ENCODE results near the gene MAD1L1.

Gene MAD1L1

DNA sequence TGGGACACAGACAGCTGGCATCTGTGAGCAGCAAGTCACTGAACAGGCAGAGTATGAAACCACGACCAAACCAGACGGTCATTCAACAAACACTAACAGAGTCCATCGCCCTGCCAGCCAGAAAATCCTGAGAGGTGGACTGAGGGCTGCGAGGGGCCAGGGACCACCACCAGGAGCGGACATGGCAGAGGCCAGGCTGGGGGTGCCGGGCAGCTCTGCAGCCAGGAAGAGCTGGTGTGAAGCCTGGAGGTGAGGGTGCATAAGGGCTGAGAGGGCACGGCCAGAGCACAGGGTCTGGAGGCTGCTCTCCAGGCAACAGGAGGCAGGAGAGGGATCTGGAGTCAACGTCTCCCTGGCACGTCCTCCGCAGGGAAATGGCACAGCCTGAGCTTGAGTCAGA lies 15.5 kb downstream of the MAD1L1 start:
- DNase-seq = no peak

DNA sequence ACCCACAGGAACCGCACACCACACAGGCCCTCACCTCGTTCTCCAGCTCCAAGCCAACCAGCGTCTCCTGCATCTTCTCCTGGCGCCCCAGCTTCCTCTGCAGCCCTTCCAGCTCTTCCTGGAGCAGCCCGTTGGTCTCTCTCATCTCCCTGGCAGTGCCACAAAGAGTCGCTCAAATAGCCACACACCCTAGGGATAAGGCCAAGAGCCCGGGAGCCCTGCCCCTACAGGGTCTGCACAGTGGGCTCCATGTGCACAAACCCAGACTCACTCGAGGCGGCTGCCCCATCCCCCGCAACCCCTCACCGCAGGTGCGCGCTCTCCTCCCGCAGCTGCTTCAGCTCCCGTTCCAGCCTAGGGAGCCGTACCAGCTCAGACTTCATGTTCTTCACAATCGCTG lies 16.9 kb downstream of the MAD1L1 start:
- no peak for DNase-seq

DNA sequence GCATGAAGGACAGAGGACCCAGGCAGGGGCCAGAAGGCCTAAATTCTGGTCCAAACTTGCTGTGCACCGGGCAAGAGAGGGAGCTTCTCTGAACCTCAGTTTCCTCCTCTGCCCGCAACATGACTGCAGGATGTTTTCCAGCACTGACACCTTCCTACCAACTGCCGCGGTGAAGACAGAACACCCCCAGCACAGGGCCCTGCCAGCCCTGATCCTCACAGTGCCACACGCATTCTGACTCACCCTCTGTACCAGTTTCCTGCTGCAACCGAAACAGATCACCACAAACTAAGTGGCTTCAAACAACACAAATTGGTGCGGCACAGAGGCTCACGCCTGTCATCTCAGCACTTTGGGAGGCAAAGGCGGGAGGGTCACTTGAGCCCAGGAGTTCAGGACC lies 18.1 kb downstream of the MAD1L1 start:
- peak in 1 of 2 experiments; percentile 30 for DNase-seq

DNA sequence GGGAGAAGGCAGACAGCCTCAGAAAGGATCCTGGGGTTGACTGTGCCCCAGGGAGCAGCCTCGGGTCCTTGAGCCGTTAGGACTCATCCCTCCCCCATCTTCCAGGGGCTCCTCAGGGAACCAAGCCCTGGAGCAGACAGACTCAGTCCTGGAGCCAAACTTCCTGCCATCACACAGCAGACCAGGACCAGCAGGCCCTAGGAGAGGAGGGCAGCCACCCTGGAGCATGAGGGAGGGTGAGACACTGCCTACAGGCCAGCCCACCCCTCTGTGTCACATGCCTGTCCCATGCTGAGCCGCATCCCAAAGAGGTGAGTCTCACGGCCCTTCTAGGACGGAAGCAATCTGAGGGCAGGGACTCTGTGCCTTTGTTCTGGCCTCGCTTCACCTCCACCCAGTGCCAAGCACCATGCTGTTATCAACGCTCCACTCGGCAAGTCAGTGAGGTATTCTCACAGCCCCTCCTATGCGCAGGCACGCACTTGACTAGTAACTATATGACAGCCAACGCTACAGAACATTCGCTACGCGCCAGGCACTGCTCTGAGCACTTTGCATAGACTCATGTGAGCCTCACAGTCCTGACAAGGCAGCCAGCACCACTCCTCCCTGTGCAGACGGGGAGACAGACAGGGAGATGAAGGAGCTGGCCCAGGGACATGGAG lies 19.1 kb downstream of the MAD1L1 start:
- no peak for DNase-seq

DNA sequence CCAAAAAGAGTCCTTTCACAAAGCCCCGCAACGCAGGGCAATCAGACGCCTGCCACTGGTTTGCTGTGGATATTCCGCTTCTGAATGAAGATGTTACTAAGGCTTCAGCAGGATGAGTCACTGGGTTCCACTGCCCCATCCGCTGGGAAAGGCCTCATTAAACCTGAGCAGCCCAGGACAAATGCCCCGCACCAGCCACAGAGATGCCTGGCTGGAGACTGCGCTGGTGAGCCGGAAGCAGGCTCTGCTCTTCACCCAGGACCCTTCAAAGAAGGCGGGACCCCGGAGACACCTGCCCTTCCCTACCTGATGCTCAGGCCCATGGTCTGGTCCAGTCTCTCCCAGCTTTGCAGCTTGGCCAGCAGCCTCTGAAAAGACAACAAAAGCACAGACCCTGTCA lies 19.8 kb downstream of the MAD1L1 start:
- no peak for DNase-seq

DNA sequence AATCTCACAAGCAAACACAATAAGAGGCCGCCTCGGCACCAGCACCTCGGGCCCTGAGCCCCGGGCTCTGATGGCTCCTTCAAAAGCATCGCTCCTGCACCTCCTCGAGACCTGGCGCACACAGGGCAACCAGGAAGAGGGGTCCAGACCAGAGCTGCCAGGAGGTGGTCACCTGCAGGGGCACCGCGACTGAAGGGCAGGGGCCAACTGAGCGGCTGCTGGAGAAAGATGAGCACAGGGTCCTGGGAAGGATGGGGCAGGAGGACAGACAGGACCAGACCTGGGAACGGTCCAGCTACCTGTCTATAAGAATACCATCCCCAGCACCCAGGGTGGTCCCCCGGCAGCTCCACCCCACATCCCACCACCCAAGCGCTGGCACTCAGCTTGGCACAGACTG lies 20.8 kb downstream of the MAD1L1 start:
- DNase-seq = no peak

DNA sequence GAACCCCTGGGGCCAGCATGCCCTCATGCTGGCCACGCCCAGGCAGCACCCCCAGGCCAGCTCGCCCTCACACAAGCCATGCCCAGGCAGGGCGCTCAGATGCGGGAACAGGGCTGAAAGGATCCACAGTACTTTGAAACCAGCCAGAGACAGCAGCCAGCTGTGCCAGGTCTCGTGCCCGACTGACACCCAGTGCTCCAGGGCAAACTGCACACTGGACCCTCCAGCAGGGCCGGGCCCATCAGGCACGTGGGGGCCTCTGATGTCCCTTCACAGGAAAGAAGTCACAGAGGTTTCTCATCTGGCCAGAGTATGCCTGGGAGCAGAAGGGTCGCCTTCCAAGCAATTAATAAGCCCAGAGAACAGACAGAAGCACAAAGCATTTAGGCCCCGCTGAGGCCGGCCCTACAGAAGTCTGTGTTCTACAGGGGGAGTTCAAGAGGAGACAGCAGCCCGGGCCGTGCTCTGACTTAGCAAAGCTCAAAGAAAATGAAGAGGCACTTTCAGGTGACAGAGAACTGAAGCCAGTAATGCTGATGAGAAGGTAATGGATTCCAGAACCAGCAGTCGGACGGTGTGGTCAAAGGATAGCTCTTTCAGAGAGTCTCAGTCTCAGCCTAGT lies 21.4 kb downstream of the MAD1L1 start:
- DNase-seq = no peak

DNA sequence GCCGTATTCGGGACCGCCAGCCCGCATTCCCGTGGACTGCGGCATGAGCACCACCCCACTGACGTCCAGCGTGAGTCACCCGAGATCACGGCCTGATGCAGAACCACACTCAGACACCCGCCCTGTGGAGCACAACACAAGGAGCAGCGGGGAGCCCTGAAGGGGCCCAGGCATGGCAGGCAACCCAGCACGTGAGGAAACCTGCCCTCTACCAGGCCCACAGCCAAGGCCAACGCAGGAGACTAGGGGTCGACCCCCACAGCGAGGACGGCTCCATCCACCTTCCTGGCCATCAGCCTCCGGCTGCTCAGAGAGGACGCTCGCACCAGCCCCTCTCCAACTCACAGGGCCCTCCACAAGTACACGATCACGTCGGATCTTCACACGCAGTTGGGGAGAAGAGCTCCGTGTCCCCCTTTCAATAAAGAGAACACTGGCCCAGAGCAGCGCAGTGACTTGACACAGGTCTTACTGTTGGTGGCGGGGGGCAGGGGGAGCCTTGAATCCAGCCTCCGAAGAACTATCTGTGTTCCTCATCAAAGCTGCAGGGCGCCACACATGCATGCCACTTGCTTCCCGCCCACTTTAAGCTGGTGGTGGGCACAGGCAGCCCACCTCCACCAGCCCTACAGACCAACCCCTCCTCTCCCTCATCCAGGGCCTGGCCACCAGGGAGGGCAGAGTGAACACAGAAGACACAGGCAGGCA lies 22.0 kb downstream of the MAD1L1 start:
- DNase-seq = no peak

DNA sequence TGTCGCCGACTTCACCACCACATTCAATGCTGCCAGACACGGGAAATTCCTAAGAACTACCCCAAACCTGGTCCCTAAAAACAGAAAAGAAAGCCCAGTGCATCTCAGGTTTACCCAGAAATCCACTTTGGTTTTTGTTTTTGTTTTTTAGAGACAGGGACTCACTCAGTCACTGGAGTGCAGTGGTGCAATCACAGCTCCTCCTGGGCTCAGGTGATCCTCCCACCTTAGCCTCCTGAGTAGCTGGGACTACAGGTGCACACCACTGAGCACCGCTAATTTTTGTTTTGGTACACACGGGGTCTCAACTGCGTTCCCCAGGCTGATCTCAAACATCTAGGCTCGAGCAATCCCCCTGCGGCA lies 22.8 kb downstream of the MAD1L1 start:
- DNase-seq = no peak

DNA sequence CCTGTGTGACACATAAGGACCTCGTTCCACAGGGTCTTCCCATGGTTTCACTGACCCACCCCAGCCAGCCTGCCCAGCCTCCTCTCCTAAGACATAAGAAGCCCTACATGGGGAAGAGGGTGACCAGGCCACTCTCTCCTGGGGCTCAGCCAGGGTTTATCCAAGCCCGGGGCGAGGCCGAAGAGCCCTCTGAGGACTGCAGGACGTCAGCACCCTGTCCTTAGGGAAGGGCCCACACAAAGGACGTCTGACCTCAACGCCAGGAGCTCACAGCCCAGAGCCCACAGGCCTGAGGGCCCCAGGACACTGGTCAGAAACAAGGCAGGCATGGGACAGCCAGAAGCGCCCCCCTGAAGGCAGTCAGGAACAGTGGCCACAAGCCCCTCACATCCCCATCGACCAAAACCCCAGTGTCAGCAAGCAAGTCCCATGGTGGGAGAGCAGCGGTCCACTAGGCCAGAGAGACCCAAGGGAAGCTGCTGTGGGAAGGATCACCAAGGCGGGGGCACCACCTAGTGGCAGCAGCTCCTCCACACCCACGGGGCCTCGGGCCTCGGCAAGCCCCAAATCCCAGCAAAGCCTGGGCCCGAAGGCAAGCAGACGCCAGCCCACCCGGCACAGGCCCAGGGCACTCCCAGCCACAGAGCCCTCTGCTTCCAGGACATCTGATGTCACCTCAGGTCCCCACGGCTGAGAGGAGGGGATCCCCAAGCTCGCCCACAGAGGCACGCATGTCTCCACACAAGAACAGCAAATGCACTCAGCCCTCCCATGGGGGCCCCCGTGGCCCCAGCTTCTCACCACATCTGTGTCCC lies 23.4 kb downstream of the MAD1L1 start:
- DNase-seq = peak; percentile 54 to 61

DNA sequence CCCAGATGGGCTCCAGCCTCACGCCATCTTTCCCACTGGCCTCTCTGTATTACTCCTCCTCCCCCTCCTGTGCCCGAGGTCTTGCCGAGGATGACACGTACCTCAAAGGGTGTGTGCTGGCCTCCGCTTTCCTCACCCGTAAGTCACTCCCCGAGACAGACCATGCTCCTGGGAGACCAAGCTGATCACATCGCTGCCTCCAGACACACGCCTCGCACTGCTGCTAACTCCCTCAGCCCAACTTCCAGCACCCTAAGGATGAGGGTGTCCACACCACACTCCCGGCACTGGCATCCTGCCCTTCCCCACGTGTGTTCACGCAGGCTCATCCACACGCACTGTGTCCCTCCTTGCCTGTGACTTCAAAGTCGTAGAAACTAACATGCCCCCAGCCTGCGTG lies 24.0 kb downstream of the MAD1L1 start:
- DNase-seq = no peak

DNA sequence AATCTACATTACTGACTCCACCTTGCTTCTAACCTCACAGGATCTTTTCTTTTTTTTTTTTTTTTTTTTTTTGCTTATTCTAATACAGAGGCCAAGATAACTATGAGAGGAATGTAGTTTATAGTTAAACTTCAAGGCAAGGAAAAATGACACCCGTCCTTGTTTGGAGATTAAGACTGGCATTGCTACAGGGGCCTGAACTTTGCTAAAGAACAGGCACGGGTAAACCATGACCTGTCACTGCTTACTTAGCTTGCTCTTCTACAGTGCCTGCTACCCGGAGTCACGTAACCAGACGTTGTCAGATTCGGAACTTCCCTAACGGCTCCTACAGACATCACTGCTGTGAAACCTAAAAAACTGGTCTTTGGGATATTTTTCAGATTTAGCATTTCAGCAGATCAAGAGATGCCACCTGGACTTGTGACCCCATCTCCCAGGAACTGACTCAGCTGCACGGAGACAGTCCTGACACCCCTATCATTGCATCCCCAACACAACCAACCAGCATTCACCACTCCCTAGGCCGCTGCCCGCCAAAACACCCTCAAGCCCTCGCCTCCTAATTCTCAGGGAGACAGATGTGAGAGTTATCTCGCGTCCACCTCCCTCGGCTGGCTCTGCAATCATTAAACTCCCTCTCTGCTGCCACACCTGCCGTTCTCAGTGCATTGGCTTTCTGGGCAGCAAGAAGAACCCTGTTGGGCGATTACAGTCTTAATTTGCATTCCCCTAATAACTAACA lies 27.5 kb downstream of the MAD1L1 start:
- no peak for DNase-seq

DNA sequence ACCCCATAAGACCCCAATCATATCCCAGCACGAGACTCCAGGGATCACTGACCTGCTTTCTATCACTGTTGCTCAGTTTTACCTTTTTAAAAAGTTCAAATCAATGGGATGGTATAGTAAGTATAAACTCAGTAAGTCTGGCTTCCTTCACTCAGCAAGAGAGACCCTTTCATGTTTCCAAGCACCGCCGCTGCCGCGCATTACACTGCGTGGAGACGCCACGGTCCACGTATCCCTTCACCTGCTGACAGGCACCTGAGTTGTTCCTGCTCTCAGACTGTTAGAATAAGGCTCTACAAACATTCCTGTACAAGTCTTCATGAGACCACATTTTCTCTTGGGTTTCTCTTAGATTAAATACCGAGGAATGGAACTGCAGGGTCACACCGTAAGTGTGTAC lies 28.3 kb downstream of the MAD1L1 start:
- DNase-seq = no peak

DNA sequence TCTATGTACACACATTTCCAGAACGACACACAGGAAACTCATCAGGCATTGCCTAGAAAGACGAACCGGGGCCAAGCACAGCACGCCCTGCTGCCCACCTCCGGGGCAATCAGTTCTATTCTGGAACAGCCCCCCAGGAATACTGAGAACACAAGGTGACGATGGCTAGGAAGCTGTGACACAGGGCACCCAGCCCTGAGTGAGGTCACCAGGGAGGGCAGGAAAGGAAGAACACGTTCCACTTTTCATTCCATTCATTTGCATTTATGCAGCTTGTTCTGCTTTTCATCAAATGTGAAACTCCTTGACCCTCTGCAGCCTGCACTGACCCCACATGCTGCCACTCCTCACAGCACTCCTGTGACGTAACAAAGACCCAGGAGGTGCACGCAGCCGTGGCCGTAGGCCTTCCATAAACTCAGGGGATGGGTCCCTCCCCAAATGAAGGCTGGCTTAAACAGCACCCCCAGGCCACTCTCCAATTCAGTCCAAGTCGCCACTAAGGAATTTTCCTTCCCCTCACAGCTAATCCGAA lies 28.9 kb downstream of the MAD1L1 start:
- DNase-seq = no peak

DNA sequence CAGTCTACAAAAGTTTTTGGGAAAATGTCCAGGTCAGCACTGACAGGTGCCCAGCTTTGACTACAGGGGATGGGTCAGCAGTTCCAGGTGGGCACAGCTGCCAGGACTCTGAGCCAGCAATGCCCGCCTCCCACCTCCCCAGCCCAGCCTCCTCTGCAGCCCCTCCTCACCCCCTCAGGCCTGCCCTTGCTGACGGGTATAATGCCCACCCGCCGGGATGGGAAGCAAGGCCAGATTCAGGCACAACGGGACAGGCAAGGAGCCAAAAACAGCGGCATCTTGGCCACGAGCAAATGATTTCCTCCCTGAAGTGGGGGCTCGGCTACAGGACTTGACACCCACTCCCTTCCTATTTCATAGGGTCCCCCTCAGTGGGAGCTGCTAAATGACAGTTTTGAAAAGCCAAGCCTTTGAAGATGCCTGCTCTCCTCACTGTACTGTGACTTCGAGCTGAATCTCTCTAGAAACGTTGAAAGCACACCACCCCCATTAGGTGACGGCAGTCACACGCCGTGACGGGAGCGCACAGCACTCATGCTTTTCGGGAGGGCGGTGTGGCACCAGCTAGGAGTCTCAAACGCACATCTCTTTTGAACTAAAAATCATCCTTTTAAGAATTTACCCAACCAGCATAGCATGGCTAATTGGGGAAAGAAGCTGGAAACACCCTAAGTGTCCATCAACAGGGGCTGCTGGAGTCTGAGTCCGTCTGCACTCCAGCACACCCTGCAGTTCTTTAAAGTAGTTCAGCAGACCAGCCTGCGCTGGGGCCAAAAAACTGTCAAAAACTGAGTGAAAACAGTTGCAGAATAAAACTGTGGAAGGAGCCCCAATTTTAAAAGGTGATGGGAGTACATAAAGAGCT lies 29.6 kb downstream of the MAD1L1 start:
- DNase-seq = no peak

DNA sequence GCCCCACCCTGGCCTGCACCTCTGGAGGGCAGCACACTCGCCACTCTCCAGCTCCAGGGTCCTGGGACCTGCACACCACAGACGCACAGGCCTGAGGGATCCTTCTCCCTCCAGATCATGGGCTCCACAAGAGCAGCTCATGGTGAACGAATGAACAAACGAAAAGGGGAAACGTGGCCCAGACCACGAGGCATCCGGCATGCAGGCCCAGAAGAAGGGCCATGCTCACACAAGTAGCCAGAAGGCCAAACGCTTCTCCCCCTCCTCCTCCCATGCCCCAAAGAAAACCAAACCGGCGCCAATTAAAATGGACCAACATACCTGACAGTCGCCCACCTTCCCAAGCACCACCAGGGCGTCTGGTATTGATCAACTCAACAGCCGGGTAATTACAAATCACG lies 30.4 kb downstream of the MAD1L1 start:
- DNase-seq = no peak

DNA sequence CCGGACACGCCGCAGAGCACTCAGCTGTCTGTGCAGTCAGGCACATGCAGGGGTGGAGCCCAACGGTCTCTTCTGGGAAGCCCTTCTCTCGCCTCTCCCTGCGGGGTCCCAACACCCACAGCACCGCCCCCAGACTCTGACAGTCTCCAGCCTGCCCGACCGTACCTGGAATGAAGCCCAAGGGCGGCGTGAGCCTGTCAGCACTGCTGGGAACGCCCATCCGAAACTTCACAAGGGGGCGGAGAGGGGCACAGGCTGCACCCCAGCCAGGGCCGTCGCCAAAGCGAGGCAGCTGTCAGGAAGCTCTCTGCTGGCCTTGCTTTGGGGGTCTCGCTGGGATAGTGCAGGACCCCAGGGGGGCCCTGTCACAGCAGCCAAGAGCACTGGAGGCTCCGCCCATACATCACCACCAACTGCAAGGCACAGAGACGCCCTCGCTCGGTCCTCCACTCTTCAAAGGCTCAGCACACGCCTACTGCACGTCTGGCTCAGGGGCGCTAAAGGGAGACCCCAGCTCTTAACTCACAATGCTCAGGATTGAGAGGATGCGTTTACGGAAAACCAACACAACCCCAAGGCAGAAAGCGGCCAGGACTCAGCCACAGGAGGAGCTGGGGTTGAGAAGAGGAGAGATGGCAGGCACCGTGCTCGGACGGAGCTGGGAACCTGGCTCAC lies 30.9 kb downstream of the MAD1L1 start:
- DNase-seq = no peak

DNA sequence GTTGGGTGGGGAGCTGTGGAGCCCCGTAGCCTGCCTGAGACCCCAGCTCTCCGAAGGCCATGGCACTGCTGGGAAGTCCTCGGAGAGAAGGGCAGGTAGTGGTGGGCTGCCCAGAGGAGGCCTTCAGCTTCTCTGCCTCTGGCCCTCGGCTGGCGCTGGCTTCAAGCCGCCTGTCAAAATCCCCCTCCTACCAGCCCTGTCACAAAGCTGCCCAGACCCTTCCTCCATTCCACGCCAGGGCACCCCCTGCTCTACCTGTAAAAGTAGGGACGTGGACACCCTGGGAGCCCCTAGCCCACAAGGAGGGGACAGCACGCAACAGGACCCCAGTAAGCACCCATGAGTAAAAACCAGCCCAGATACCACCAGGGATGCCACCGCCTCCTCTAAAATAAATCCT lies 31.6 kb downstream of the MAD1L1 start:
- DNase-seq = no peak

DNA sequence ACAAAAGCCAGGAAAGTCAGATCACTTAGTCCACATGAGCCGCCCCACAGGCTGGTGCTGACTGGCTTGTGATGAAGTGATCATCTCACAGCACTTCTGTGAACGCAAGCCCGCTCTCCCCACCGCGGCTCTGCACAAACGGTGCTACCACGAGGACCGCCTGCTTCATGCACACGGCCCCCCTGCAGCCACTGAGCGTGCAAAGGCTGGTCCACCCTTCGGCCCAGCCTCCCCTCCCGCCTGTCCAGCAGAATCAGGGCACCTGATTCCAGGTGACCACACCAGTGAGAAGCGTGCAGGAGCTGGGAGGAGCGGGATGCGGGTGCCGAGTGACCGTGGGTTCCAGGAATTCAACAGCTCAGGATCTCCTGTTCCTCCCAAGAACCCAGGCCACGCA lies 32.2 kb downstream of the MAD1L1 start:
- no peak for DNase-seq

DNA sequence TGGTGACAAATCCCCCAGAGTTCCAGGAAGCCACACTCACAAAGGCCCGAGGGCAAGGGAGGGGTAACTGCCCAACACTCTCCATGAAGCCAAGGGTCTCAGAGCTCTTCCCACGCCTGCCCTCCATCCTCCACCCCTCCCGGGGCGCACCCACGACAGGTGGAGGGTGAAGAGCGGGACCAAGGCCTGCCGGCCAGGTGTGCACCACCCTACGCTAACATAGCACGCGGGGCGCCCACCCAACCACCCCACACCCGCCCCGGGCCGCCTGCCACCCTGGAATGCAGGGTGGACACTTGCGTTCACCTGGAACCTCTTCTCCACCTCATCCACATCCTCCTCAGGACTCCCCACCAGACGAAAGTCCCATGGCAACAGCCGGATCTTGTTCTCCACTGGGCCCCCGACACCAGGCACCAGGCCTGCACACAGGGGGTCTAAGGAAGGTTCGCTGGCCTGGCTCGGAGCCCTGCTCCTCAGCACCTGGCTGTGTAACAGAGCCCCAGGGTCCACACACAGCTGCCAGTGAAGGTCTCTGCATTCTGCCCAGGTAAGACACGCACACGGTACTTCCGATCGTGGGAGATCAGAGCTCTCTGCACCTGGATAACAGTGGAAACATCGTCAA lies 32.7 kb downstream of the MAD1L1 start:
- no peak for DNase-seq

DNA sequence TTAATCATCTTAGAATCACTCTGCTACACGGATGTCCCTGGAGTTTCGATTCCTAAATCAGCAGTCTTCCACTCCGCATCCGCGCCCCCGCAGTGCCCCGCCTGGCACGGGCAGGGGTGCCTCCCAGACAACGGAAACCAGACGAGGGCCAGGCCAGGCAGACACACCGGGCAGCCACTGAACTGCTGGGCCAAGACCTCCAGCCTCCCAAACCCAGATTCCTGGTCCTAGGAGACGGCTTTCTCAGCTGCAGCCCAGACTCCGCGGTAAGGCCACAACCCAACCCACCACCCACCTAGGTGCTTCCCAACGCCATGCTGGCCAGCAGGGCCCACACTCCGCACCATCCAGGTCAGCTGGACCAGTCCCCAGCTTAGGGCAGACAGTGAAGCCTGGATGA lies 33.2 kb downstream of the MAD1L1 start:
- DNase-seq = no peak
